HepG2 (cell line): ENCODE results near the gene RIMBP2.

ENCODE experiments used
- CTCF ChIP-seq: sonication (generic); formaldehyde crosslinking; IDR thresholded peaks from 2 replicates; pipeline ENCODE4 v1.5.0; 2020; ENCODE audit warnings: mild to moderate bottlenecking, missing genetic modification reagents, moderate library complexity
- GABPA ChIP-seq, 2 experiments: IDR thresholded peaks; 2 replicates each; pipeline ENCODE4 v1.6.1; 2011 to 2016; ENCODE audit warnings: low read depth in 2 of 2, low read length in 1 of 2, missing biosample characterization in 1 of 2, missing genetic modification characterization in 1 of 2
- MEIS2 ChIP-seq: sonication (generic); formaldehyde crosslinking; IDR thresholded peaks from 2 replicates; pipeline ENCODE4 v1.9.0; 2021; ENCODE audit warnings: mild to moderate bottlenecking, missing genetic modification reagents
- NCOA2 ChIP-seq: sonication (generic); formaldehyde crosslinking; IDR thresholded peaks from 2 replicates; pipeline ENCODE4 v1.8.0; 2022; ENCODE audit warnings: inconsistent platforms
- SNRNP70 ChIP-seq: fragments of 200-400 bp; formaldehyde crosslinking; IDR thresholded peaks from 2 replicates; pipeline ENCODE4 v1.6.1; 2017; ENCODE audit warnings: mild to moderate bottlenecking, low read depth, low read length, moderate library complexity
- ZBTB26 ChIP-seq: IDR thresholded peaks from 2 replicates; pipeline ENCODE4 v1.6.1; 2016; ENCODE audit warnings: missing compliant biosample characterization, missing genetic modification reagents, borderline replicate concordance
- ZBTB33 ChIP-seq: sonication (generic); formaldehyde crosslinking; IDR thresholded peaks from 2 replicates; pipeline ENCODE4 v1.4.0; 2020; ENCODE audit warnings: missing genetic modification reagents
- ZNF138 ChIP-seq: sonication (generic); formaldehyde crosslinking; IDR thresholded peaks from 2 replicates; pipeline ENCODE4 v1.5.0; 2020; ENCODE audit warnings: mild to moderate bottlenecking, low read depth, missing genetic modification reagents
- ZNF333 ChIP-seq: sonication (generic); formaldehyde crosslinking; IDR thresholded peaks from 2 replicates; pipeline ENCODE4 v1.4.0; 2020; ENCODE audit warnings: mild to moderate bottlenecking, missing genetic modification reagents, borderline replicate concordance

- no peak for TF ChIP-seq ZNF138 (CRISPR knock-in tag)
- no peak for TF ChIP-seq SNRNP70
- no peak for TF ChIP-seq NCOA2 (CRISPR knock-in tag)
- TF ChIP-seq ZNF333 (CRISPR knock-in tag): no peak
- no peak for TF ChIP-seq MEIS2 (CRISPR knock-in tag)
- TF ChIP-seq ZBTB26 (CRISPR knock-in tag): no peak
- no peak for TF ChIP-seq CTCF (CRISPR knock-in tag)
- TF ChIP-seq GABPA (IDR thresholded peaks at IDR 0.05; ENCODE audit: low read depth, low read length): no peak
- no peak for TF ChIP-seq GABPA (CRISPR knock-in tag; IDR thresholded peaks at IDR 0.05; ENCODE audit: low read depth)
- TF ChIP-seq ZBTB33: no peak
Measured at GRCh38 chr12:130717752-130718151, 1.7 kb upstream of the RIMBP2 start.
